Right lung (tissue), 5 donors: ENCODE results near the gene TEKT2. TPM values are rescaled to one million over a fixed set of nuclear protein-coding genes. Genes with fewer than 3 reads are reported as not detected.
A peak's percentile ranks its signal among the peaks of the same experiment; 100 is the strongest.

Experiments
- DNase-seq, 2 donors: peaks; one replicate each; pipeline ENCODE4 v3.0.0-alpha.2; 2013
- polyA plus RNA-seq, 5 donors: library from polyadenylated mRNA; unstranded; fragments of 120-200 nt; gene quantifications; one replicate each; pipeline versions ENCODE4 v1.2.1 to v1.2.3, GENCODE V29; 2013; ENCODE audit warnings: inconsistent platforms in 1 of 5, low replicate concordance in 1 of 5; ENCODE audit not compliant: insufficient read length in 5 of 5, insufficient read depth in 1 of 5

Gene TEKT2
- polyA plus RNA-seq, 5 donors, result 6.0 to 15.6 (median 11.3) TPM

- no peak for DNase-seq
Measured at GRCh38 chr1:36086529-36087232, 2.8 kb downstream of the TEKT2 start.

GRCh38 chr1:36087233-36088123, 3.6 kb downstream of the TEKT2 start:
- no peak for DNase-seq

GRCh38 chr1:36088265-36088576, 4.3 kb downstream of the TEKT2 start:
- DNase-seq, result no peak

GRCh38 chr1:36088577-36089392, 4.9 kb downstream of the TEKT2 start, which contains the start of gene ADPRS:
TSS of gene ADPRS (plus strand) at chr1:36088892. CDS start at chr1:36088905, 13 bp downstream.
- DNase-seq, result peak; percentile 88 to 89

GRCh38 chr1:36089393-36090121, 5.7 kb downstream of the TEKT2 start:
- DNase-seq, result no peak

GRCh38 chr1:36091141-36091540, 7.2 kb downstream of the TEKT2 start:
- no peak for DNase-seq

- no peak for DNase-seq
Measured at GRCh38 chr1:36091698-36092097, 7.8 kb downstream of the TEKT2 start.

- no peak for DNase-seq
Measured at GRCh38 chr1:36092166-36092797, 8.4 kb downstream of the TEKT2 start.

GRCh38 chr1:36092798-36093185, 8.9 kb downstream of the TEKT2 start:
- DNase-seq, result no peak

- DNase-seq, result no peak
Measured at GRCh38 chr1:36093226-36093625, 9.3 kb downstream of the TEKT2 start.

GRCh38 chr1:36093929-36094328, 10.0 kb downstream of the TEKT2 start:
- no peak for DNase-seq

GRCh38 chr1:36094621-36095061, 10.7 kb downstream of the TEKT2 start:
- no peak for DNase-seq

- no peak for DNase-seq
Measured at GRCh38 chr1:36095760-36096405, 12.0 kb downstream of the TEKT2 start.

GRCh38 chr1:36096500-36097432, 12.9 kb downstream of the TEKT2 start:
- DNase-seq, result no peak

- no peak for DNase-seq
Measured at GRCh38 chr1:36097693-36098585, 14.0 kb downstream of the TEKT2 start.

GRCh38 chr1:36098650-36099365, 14.9 kb downstream of the TEKT2 start:
- DNase-seq, result no peak

- peak in 1 of 2 donors; percentile 52 for DNase-seq
Measured at GRCh38 chr1:36099681-36100341, 15.9 kb downstream of the TEKT2 start.
